Posterior cingulate gyrus (tissue), 11 donors: ENCODE measurements around the gene CATSPER4.

Source experiments
- DNase-seq, 10 donors: peaks; one replicate each; pipeline versions ENCODE4 v3.0.0 to v3.0.0-alpha.2; 2020 to 2021; ENCODE audit warnings: mixed read lengths in 3 of 10
- intact Hi-C: fragments of 100-400 bp; cut with DNase I; formaldehyde crosslinking; loops from one replicate; pipeline ENCODE4 v1.15.1; 2023

CATSPER4 gene

DNA sequence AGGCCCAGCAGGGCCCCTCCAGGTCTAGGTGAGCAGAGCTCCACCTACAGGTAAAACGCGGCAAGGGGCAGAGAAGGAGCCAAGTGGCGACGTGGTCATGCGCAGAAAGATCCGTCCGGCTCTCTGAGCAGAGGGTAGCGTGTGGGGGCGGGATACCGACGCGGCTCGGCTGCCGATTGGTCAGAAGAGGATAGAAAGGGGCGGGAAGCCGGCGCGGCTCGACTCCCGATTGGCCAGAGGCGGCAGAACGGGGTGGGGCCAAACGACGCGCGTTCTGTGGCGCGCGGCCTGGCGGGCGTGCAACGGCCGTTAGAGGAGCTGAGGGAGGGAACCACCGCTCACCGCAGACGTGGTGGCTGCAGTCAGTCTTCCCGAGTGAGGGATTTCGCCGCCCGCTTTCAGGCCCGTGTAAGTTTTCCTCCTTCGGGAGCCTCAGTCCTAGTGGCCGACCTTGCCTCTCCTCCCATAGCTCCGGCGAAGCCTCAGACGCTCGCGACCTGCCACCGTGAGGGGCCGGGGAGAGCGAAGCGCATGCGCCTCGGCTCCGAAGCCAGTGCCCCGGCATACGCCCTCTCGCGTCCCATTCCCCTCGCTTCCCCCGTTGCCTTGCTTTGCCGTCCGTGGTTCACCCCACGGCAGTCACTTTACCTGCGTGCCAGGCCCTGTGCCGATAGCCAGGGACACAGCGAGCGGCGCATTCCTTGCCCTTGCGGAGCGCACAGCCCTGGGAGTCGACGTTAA is 43.7 kb downstream of the CATSPER4 start, which contains the start of gene CEP85:
Gene CEP85 (plus strand): TSS at position 298 of the 741 bp plus-strand sequence. CDS start 5,584 bp downstream, outside the sequence.
- intact Hi-C loops = loop anchor here (5.0 kb wide), 3 partner anchors 43 to 122 kb away; partner anchors contain the start of genes C1orf232, PDIK1L and ZNF593
- peak; percentile 96 to 100 (median 99) for DNase-seq

GRCh38 chr1:26234644-26235370 is 44.4 kb downstream of the CATSPER4 start:
- peak in 1 of 10 donors; percentile 15 for DNase-seq
- intact Hi-C loops = loop anchor here (5.0 kb wide), 3 partner anchors 42 to 123 kb away; partner anchors contain the start of genes C1orf232, PDIK1L and ZNF593

- DNase-seq = no peak
- intact Hi-C loops = no loop called here
Measured at GRCh38 chr1:26237230-26237966, 47.0 kb downstream of the CATSPER4 start.

GRCh38 chr1:26239936-26240335 is 49.5 kb downstream of the CATSPER4 start:
- peak in 1 of 10 donors; percentile 31 for DNase-seq
- intact Hi-C loops = no loop called here
